CD8-positive, alpha-beta memory T cell (primary cell): ENCODE results near the gene BIRC7. TPM values are rescaled to one million over a fixed set of nuclear protein-coding genes. Genes with fewer than 3 reads are reported as not detected.
A peak's percentile ranks its signal among the peaks of the same experiment; 100 is the strongest.

Experiments
- CTCF ChIA-PET: fragments of 350-600 bp; sonication (Branson Sonifier 250); formaldehyde crosslinking; loops from one replicate; lab custom pipeline; 2021; ENCODE audit warnings: antibody characterized with exemption; lab: Charles Lee
- POLR2A ChIA-PET: fragments of 350-600 bp; sonication (Branson Sonifier 250); formaldehyde crosslinking; loops from one replicate; lab custom pipeline; 2021; ENCODE audit warnings: antibody characterized with exemption; lab: Charles Lee
- DNase-seq, 5 donors: peaks; one replicate each; pipeline versions ENCODE4 v3.0.0 to v3.0.0-alpha.2; 2020 to 2022; ENCODE audit warnings: mixed read lengths in 1 of 5
- H3K27ac ChIP-seq: one replicate; pipeline ENCODE4 v1.7.0; 2013; ENCODE audit warnings: low read depth, mild to moderate bottlenecking, low read length, moderate library complexity
- H3K27me3 ChIP-seq: 2 replicates; pipeline ENCODE4 v1.7.0; 2013; ENCODE audit warnings: low read length, mild to moderate bottlenecking; ENCODE audit not compliant: insufficient read depth, poor library complexity, severe bottlenecking
- H3K36me3 ChIP-seq: 2 replicates; pipeline ENCODE4 v1.7.0; 2013; ENCODE audit warnings: mild to moderate bottlenecking, low read length, moderate library complexity; ENCODE audit not compliant: insufficient read depth
- H3K4me1 ChIP-seq: 2 replicates; pipeline ENCODE4 v1.7.0; 2013; ENCODE audit warnings: mild to moderate bottlenecking, low read length, moderate library complexity; ENCODE audit not compliant: insufficient read depth
- H3K4me3 ChIP-seq: 2 replicates; pipeline ENCODE4 v1.7.0; 2013; ENCODE audit warnings: mild to moderate bottlenecking, low read length
- H3K9me3 ChIP-seq: 2 replicates; pipeline ENCODE4 v1.7.0; 2013; ENCODE audit warnings: mild to moderate bottlenecking, low read length
- H3K27ac Mint-ChIP-seq, 8 donors: one replicate each; pipeline ENCODE4 v1.8.0; 2020 to 2021; ENCODE audit warnings: mixed read lengths in 8 of 8, mild to moderate bottlenecking in 6 of 8, inconsistent platforms in 3 of 8, moderate library complexity in 3 of 8
- H3K27me3 Mint-ChIP-seq, 2 donors: one replicate each; pipeline ENCODE4 v1.8.0; 2020 to 2021; ENCODE audit warnings: mixed read lengths in 2 of 2, mild to moderate bottlenecking in 1 of 2, moderate library complexity in 1 of 2
- H3K36me3 Mint-ChIP-seq, 3 donors: one replicate each; pipeline ENCODE4 v1.8.0; 2020 to 2021; ENCODE audit warnings: mixed read lengths in 3 of 3, inconsistent platforms in 1 of 3, mild to moderate bottlenecking in 1 of 3
- H3K4me1 Mint-ChIP-seq, 3 donors: one replicate each; pipeline ENCODE4 v1.8.0; 2020 to 2021; ENCODE audit warnings: mixed read lengths in 3 of 3, inconsistent platforms in 1 of 3, mild to moderate bottlenecking in 1 of 3
- H3K4me3 Mint-ChIP-seq, 7 donors: one replicate each; pipeline ENCODE4 v1.8.0; 2020 to 2021; ENCODE audit warnings: mixed read lengths in 7 of 7, mild to moderate bottlenecking in 6 of 7, moderate library complexity in 4 of 7, inconsistent platforms in 2 of 7
- H3K9me3 Mint-ChIP-seq, 5 donors: one replicate each; pipeline ENCODE4 v1.8.0; 2020 to 2022; ENCODE audit warnings: mixed read lengths in 5 of 5, mild to moderate bottlenecking in 3 of 5, moderate library complexity in 2 of 5, inconsistent platforms in 1 of 5
- polyA plus RNA-seq: library from polyadenylated mRNA; unstranded; fragments of 300-500 nt; fragmentation: Illumina TruSeq; gene quantifications from one replicate; pipeline ENCODE4 v1.2.3, GENCODE V29; 2021
- total RNA-seq, 2 experiments: library from RNA; stranded (reverse); gene quantifications; one replicate each; pipeline ENCODE4 v1.2.3, GENCODE V29; 2021

Gene BIRC7
- total and polyA plus RNA-seq, 3 experiments from 2014 or later: not detected

DNA sequence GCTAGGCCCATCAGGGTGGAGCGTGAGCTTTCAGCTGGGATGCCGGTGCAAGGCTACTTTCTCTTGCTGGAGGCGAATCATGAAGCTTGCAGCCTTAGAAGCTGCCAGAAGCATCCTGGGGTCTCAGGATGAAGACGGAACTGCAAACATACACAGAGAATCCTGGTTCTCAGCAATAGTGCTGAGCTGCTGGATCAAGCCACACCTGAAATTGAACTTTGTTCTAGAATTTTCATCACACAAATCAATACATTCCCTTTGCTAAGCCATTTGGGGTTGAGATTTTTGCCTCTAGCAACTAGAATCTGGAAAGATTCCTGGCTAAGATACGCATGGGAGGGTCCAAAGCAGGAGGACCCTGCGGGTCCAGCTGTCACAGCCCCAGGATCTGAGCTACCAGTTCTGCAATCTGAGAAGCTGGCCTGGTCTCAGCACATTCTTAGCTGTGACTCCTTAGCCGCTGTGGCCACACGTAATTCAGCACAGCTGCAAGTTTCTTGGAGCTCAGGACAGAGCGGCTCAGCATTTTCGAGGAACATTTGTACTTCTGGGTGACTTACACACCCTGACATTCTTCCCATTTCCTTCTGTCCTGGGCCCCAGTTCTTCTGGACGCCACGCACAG, 30.3 kb downstream of the BIRC7 start:
- Mint-ChIP-seq H3K36me3 (no peaks in the 10 kb centered on the region), H3K4me1 (peaks cover 2 to 12% (median 8%) of the 10 kb centered on the region in 3 donors), H3K9me3 (no peaks in the 10 kb centered on the region), H3K27ac (no peak overlapping the region), H3K27me3 (peaks cover 13 to 35% of the 10 kb centered on the region in 2 donors), H3K4me3 (no peak overlapping the region)
- no peak overlapping the region for H3K27ac ChIP-seq
- H3K27me3 ChIP-seq: no peaks in the 10 kb centered on the region
- H3K4me1 ChIP-seq: no peaks in the 10 kb centered on the region
- H3K9me3 ChIP-seq: no peaks in the 10 kb centered on the region
- ChIA-PET POLR2A (no interaction called here), CTCF (no interaction called here)
- no peak overlapping the region for H3K4me3 ChIP-seq
- no peaks in the 10 kb centered on the region for H3K36me3 ChIP-seq
- DNase-seq: no peak

DNA sequence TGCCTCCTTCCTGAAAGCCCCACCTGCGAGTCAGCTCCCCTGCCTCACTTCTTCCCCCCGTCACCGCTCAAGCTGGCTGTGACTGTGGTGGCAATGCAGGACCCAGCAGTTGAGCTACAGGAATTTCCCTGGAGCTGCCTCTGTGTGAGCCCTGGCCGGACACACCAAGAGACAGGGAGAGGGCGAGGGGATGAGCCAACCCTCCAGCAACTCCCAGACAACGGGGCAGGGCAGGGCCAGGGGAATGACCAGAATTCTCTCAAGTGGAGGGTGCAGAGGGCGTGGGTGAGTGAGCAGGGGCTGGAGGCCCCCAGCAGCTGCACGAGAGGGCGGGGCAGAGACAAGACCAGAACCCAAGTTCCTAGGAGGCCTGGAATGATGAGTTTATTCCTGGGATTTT, 32.0 kb downstream of the BIRC7 start:
- H3K36me3 ChIP-seq: no peaks in the 10 kb centered on the region
- Mint-ChIP-seq H3K36me3 (no peaks in the 10 kb centered on the region), H3K27ac (no peak overlapping the region), H3K4me3 (no peak overlapping the region), H3K4me1 (peaks cover 5 to 11% (median 11%) of the 10 kb centered on the region in 3 donors), H3K9me3 (no peaks in the 10 kb centered on the region), H3K27me3 (peaks cover 12 to 31% of the 10 kb centered on the region in 2 donors)
- no peak for DNase-seq
- no peak overlapping the region for H3K4me3 ChIP-seq
- H3K27me3 ChIP-seq: no peaks in the 10 kb centered on the region
- H3K27ac ChIP-seq: no peak overlapping the region
- no peaks in the 10 kb centered on the region for H3K4me1 ChIP-seq
- POLR2A ChIA-PET: no interaction called here
- CTCF ChIA-PET: no interaction called here
- H3K9me3 ChIP-seq: no peaks in the 10 kb centered on the region

DNA sequence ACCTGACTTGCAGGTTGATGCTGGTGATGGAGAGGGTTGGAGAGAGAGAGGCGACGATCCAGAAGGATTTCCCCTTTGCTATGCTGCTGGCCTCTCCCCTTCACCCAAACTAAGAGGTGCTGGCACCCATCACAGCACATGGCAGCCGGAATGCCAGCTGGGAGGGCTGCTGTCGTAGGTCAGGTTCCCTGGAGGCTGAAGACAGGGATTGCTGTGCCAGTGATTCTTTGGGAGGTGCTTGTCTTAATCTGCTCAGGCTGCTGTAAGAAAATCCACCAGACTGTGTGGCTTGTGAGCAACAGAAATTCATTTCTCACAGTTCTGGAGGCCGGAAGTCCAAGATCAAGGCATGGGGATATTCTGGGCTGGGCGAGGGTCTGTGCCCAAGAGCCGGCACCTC, 32.6 kb downstream of the BIRC7 start:
- no peaks in the 10 kb centered on the region for H3K27me3 ChIP-seq
- no peak overlapping the region for H3K4me3 Mint-ChIP-seq
- no peak overlapping the region for H3K4me3 ChIP-seq
- H3K4me1 ChIP-seq: no peaks in the 10 kb centered on the region
- no peaks in the 10 kb centered on the region for H3K9me3 Mint-ChIP-seq
- no peaks in the 10 kb centered on the region for H3K9me3 ChIP-seq
- POLR2A ChIA-PET: no interaction called here
- peaks cover 12 to 27% of the 10 kb centered on the region in 2 donors for H3K27me3 Mint-ChIP-seq
- no peaks in the 10 kb centered on the region for H3K36me3 ChIP-seq
- CTCF ChIA-PET: no interaction called here
- DNase-seq: no peak
- H3K36me3 Mint-ChIP-seq: peaks cover 0 to 1% (median 0%) of the 10 kb centered on the region in 3 donors
- H3K27ac Mint-ChIP-seq: no peak overlapping the region
- H3K27ac ChIP-seq: no peak overlapping the region
- H3K4me1 Mint-ChIP-seq: peaks cover 6 to 12% (median 11%) of the 10 kb centered on the region in 3 donors

DNA sequence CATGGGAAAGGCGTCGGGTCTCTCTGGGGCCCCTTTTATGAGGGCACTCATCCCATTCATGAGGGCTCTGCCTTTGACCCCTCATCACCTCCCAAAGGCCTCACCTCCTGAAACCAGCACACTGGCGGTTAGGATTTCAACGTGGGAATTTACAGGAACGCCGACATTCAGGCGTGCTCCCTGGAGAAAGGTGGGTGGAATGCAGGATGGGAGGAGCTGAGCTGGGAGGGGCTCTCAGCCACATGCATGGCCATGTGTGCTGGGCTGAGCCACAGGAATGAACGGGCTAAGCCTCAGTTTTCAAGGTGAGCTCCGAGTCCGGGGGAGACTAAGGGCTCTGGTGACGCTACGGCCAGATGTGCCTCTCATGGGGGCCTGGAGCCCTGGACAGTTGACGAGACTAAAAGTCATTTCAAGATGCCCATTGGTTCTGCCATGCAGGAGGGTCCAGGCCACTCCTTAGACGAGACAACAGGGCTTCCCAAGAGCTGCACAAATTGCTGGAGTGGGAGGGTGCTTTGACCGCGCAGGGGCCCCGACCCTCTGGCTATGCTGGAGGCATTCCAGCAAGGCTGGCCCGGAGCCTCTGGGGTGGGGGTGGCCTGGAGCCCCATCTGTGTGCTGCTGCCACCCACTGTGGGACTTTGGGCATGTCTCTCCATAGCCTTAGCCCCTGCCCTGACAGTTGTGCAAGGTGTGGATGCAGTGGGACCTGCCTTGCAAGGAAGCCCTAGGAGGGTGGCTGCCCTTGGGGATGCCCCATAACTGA, 33.1 kb downstream of the BIRC7 start:
- ChIA-PET POLR2A (no interaction called here), CTCF (no interaction called here)
- H3K27me3 ChIP-seq: no peaks in the 10 kb centered on the region
- H3K4me3 Mint-ChIP-seq: no peak overlapping the region
- H3K4me1 ChIP-seq: peaks cover 5% of the 10 kb centered on the region
- no peaks in the 10 kb centered on the region for H3K9me3 Mint-ChIP-seq
- no peaks in the 10 kb centered on the region for H3K9me3 ChIP-seq
- no peak overlapping the region for H3K27ac ChIP-seq
- no peak for DNase-seq
- H3K36me3 Mint-ChIP-seq: peaks cover 0 to 6% (median 0%) of the 10 kb centered on the region in 3 donors
- peaks cover 8 to 27% of the 10 kb centered on the region in 2 donors for H3K27me3 Mint-ChIP-seq
- no peak overlapping the region for H3K4me3 ChIP-seq
- peaks cover 12 to 18% (median 17%) of the 10 kb centered on the region in 3 donors for H3K4me1 Mint-ChIP-seq
- H3K27ac Mint-ChIP-seq: no peak overlapping the region
- no peaks in the 10 kb centered on the region for H3K36me3 ChIP-seq

DNA sequence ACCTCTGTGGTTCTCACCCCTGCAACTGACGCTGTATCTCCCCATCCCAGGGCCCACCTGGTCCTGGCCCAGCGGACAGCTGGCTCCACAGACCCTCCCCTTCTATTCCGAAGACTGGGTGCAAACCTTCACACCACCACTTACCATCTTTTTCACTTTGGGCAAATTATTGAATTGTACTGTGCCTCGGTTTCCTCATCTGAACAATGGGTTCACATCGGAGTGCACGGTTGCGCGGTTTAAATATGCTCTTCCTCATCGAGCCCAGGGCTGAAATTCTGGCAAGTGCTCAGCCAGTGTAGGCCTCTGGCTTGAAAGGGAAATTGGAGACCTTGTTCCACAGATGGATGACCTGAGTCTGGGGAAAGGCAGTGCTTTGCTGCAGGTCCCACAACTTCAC, 34.0 kb downstream of the BIRC7 start:
- Histone ChIP-seq H3K36me3 (no peaks in the 10 kb centered on the region), H3K9me3 (no peaks in the 10 kb centered on the region), H3K27ac (no peak overlapping the region), H3K4me3 (no peak overlapping the region), H3K27me3 (no peaks in the 10 kb centered on the region), H3K4me1 (peaks cover 11% of the 10 kb centered on the region)
- no peak for DNase-seq
- H3K27me3 Mint-ChIP-seq: peaks cover 5 to 23% of the 10 kb centered on the region in 2 donors
- H3K4me3 Mint-ChIP-seq: peak overlapping the region in 3 of 7 donors; percentile 43 to 72 (median 69)
- peaks cover 16 to 26% (median 25%) of the 10 kb centered on the region in 3 donors for H3K4me1 Mint-ChIP-seq
- H3K9me3 Mint-ChIP-seq: no peaks in the 10 kb centered on the region
- peaks cover 0 to 7% (median 0%) of the 10 kb centered on the region in 3 donors for H3K36me3 Mint-ChIP-seq
- no peak overlapping the region for H3K27ac Mint-ChIP-seq
- CTCF ChIA-PET: no interaction called here
- POLR2A ChIA-PET: no interaction called here

DNA sequence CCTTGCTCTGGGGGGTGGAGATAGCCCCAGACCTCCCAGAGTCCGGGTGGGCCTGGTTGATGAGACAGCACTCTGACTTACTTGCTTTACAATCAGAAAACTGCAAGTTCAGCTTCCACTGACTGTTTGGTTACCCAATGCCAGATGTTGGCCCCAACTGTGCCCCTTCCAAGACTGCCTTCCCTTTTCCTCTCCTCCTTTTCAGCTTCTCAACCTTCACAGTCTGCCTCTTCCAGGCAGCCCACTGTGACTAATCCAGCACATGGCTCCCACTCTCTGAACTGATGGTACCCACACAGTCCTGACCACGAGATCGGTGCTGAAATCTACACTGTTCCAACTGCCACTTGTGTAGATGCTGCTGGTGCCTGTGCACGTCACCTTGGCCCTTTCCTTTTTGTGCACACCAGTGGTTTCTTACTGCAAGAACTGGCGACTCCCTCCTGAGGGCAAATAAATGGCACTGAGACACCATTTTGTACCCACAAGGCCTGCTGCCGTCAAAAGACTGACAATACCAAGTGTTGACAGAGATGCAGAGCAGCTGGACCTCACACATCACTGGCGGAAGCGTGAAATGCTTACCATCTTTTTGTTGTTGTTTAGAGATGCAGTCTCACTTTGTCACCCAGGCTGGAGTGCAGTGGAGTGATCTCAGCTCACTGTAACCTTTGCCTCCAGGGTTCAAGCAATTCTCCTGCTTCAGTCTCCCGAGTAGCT, 35.1 kb downstream of the BIRC7 start:
- Mint-ChIP-seq H3K4me1 (peaks cover 24 to 33% (median 33%) of the 10 kb centered on the region in 3 donors), H3K27me3 (peaks cover 3 to 16% of the 10 kb centered on the region in 2 donors), H3K27ac (peak overlapping the region in 6 of 8 donors; percentile 11 to 95 (median 38)), H3K4me3 (peak overlapping the region in 6 of 7 donors; percentile 76 to 91 (median 85)), H3K36me3 (peaks cover 0 to 11% (median 0%) of the 10 kb centered on the region in 3 donors), H3K9me3 (no peaks in the 10 kb centered on the region)
- POLR2A ChIA-PET: no interaction called here
- no peaks in the 10 kb centered on the region for H3K9me3 ChIP-seq
- no peaks in the 10 kb centered on the region for H3K27me3 ChIP-seq
- no peak for DNase-seq
- no peak overlapping the region for H3K4me3 ChIP-seq
- H3K36me3 ChIP-seq: no peaks in the 10 kb centered on the region
- H3K4me1 ChIP-seq: peaks cover 17% of the 10 kb centered on the region
- CTCF ChIA-PET: interaction anchor here (0.7 kb wide), 1 partner anchor 48 kb away, joined by 3 read pairs; no protein-coding TSS in a partner anchor
- no peak overlapping the region for H3K27ac ChIP-seq

DNA sequence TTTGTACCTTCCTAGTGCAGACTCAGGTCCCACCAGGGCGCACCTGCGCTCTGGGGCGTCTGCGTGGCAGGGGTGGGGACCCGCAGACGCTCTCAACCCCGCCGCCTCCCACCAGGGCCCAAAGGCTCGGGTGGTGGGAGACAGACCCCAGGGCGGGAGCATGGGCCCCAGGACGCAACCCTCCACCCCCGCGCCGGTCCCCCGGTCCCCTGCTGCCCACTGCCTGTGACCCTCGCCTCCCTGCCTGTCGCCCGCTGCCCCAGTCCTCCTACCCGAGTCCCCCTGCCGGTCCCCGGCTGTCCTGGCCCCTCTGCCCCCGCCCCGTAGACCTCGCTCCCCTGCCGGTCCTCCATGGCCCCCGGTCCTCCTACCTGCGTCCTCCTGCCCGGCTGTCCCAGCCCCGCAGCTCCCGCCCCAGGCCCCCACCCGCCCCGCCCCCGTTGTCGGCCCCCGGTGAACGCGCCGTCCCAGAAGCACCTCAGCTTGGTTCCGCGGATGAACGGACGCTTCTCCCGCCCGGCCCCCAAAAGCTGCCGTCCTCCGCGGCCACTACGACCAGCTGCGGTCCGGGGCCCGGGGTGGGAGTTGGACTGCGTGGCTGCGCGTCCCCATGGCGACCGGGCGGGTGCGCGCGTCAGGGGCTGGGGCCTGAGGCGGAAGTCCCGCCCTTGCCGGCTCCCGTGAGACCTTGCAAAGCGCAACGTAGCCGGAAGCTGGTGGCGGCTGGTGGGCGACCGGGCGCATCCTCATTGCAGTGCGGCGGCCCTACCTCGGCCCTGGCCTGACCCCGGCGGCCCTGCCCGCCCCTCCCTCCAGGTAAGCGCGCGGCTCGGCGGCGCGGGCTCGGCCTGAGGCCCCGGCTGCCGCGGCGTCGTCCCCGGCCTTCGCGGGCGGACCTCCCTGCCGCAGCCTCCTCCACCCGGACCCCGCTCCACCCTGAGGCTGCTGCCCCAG, 36.7 kb downstream of the BIRC7 start, which contains the start of gene ARFGAP1:
Gene ARFGAP1, plus strand, starts transcription at position 709 of the 954 bp plus-strand sequence. CDS start 2,768 bp downstream, outside the sequence.
- H3K36me3 ChIP-seq: no peaks in the 10 kb centered on the region
- H3K4me3 Mint-ChIP-seq: peak within 1 kb of the TSS; percentile 84 to 98 (median 89)
- H3K9me3 ChIP-seq: no peaks in the 10 kb centered on the region
- H3K4me3 ChIP-seq: peak within 1 kb of the TSS; percentile 74
- H3K9me3 Mint-ChIP-seq: no peaks in the 10 kb centered on the region
- H3K36me3 Mint-ChIP-seq: peaks cover 0 to 26% (median 0%) of the 10 kb centered on the region in 3 donors
- peaks cover 17% of the 10 kb centered on the region for H3K4me1 ChIP-seq
- CTCF ChIA-PET: interaction anchor here (1.0 kb wide), 1 partner anchor 14 kb away, joined by 3 read pairs; no protein-coding TSS in a partner anchor
- peak within 1 kb of the TSS; percentile 66 to 95 (median 88) for H3K27ac Mint-ChIP-seq
- H3K27me3 ChIP-seq: no peaks in the 10 kb centered on the region
- POLR2A ChIA-PET: interaction anchor here (0.6 to 0.7 kb wide), 2 partner anchors 12 to 16 kb away, joined by 3 read pairs; no protein-coding TSS in a partner anchor
- DNase-seq: peak; percentile 82 to 92 (median 84)
- peaks cover 2 to 4% of the 10 kb centered on the region in 2 donors for H3K27me3 Mint-ChIP-seq
- H3K4me1 Mint-ChIP-seq: peaks cover 30 to 33% (median 33%) of the 10 kb centered on the region in 3 donors
- H3K27ac ChIP-seq: peak within 1 kb of the TSS; percentile 79
